Neural progenitor cell (in vitro differentiated cells): ENCODE measurements around the gene GAL3ST3.
"Not testable (repeated sequence)": the region's sequence is repeated elsewhere in the genome, so short reads cannot be mapped to it uniquely, and the experiment has no call there.

Experiments
- CTCF ChIP-seq: fragments of 200-600 bp; sonication (generic); IDR thresholded peaks from 2 replicates; pipeline ENCODE4 v1.5.1; 2017; ENCODE audit warnings: antibody characterized with exemption, mild to moderate bottlenecking
- EZH2 ChIP-seq: fragments of 200-600 bp; sonication (generic); IDR thresholded peaks from 2 replicates; pipeline ENCODE4 v1.6.1; 2017; ENCODE audit warnings: antibody characterized with exemption, mild to moderate bottlenecking, moderate library complexity

- not testable (repeated sequence) for TF ChIP-seq CTCF, EZH2
Observed at GRCh38 chr11:66023186-66023440, 25.8 kb downstream of the GAL3ST3 start.
